Stimulated activated CD4-positive, alpha-beta T cell treated with anti-CD3 and anti-CD28 coated beads, TNF-alpha, amount 100 ng/mL, for 1 hour (primary cell): ENCODE data around the gene BTBD17.

ENCODE experiments used
- DNase-seq, 3 donors: peaks; one replicate each; pipeline ENCODE4 v3.0.0-alpha.2; 2020; ENCODE audit warnings: low read depth in 3 of 3, low spot score in 1 of 3

The BTBD17 gene

DNA sequence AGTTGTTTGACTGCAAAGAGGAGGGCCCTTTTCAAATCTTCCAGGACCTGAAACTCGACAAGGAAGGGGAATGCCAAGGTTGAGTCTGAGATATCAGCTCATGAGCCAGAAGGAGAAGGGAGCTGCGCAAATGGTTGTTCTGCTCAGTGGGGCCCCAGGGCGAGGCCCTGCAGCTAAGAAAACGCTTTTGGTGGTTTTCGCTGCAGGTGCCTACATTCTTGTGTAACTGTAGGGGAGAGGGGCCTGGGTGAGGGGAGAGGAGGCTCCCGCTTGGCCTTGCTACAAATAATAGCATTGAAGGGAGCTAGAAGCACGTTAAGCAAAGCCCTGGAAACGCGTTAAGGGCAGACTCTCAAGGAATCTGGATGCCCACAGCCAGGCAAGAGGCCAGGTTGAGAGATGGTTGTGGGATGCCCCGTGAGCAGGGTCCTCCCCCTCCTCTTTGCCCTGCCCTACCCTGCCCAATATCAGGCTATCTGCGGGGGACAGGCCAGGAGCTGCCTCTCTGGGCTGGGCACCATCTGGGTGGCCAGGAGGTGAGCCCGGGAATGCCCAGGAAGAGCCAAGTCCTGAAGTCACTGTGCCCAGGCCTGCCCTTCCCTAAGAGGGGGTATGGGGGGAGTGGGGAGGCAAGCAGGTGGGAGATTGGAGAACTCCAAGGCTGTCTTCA, 27.6 kb upstream of the BTBD17 start:
- no peak for DNase-seq

DNA sequence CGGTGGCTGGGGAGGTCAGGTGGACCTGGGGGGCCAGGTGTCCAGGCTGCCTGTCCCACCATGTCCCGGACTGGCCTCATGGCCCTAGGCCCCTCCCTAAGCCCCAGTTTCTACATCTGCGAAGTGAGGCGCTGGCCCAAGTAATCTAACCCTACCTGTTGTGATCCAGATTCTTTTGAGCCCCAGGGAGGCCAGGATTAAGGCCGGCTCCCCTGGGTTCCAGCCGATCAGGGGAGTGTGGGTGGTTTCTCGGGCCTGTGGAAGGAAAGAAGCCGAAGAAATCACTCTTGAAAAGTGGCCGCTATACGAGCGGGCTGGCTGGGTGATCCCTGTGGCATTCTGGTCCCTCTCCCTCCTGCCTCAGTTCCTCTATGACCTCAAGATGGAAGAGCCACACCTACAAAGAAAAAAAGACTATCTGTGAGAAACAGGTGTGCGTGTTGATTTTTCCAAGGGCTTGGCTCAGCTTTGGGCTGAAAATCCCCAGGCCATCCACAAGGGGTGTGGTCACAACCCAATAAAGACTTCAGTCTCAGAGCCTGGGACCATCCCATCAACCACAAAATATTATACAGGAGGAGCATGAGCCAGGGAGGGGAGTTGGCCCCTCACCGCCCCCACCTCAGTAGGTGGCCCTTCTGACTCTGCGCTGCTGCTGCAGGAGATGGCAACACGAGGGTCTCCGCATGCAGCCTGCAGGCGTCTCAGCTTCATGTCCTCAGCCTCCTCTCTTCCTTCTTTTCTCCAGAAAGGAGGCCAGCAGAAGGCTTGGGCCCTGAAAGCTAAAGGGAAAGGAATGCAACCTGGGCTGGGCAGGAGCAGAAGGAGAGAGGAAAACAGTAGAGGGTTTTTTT, 25.9 kb upstream of the BTBD17 start:
- no peak for DNase-seq

DNA sequence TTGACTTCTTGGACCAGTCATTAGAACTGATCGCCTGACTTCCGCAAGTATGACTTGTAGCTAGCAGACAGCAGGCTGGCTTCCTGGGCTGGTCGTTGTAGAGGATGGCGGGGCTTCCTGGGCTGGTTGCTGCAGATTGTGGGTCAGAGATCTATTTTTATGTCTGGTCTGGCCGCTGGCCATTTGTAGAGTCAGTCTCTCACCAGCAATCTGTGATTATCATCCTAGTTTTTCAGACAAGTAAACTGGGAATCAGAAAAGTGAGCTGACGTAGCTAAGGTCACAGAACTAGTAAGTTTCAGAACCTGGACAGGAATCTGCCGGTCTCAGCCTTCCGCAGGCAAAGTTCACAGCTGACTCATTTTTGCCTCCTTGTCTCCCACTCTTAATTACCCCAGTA, 24.7 kb upstream of the BTBD17 start:
- DNase-seq, result no peak

DNA sequence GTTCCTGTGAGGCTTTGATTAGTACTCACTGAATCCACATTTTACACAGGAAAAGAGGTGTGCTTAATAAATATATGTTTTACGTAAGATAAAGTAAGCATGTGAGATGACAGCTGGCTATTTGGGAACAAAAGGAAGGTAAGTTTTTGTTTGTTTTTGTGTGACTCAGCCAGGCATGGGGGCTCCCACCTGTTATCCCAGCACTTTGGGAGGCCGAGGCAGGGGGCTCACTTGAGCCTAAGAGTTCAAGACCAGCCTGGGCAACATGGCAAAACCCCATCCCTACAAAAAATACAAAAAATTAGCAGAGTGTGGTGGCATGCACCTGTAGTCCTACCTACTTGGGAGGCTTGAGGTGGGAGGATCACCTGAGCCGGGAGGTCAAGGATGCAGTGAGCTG, 23.5 kb upstream of the BTBD17 start:
- DNase-seq, result no peak

DNA sequence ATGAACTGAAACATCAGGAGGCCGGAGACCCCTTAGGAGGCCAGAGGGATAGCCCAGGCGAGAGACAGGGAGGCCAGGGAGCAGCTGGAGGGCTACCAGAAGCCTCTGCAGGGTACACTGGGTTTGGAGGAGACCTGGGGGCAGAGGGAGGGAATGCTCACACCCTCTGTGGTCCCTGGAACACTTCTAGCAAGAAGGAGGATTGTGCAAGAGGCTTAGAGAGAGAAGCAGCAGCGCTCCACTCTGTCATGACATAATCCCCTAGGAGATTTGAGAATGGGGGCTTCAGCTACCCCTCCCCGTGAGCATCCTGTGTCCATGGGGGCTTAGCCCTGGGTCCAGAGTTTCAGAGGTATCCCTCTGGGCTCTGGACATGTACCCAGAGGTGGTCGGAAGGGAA, 21.5 kb upstream of the BTBD17 start:
- no peak for DNase-seq

DNA sequence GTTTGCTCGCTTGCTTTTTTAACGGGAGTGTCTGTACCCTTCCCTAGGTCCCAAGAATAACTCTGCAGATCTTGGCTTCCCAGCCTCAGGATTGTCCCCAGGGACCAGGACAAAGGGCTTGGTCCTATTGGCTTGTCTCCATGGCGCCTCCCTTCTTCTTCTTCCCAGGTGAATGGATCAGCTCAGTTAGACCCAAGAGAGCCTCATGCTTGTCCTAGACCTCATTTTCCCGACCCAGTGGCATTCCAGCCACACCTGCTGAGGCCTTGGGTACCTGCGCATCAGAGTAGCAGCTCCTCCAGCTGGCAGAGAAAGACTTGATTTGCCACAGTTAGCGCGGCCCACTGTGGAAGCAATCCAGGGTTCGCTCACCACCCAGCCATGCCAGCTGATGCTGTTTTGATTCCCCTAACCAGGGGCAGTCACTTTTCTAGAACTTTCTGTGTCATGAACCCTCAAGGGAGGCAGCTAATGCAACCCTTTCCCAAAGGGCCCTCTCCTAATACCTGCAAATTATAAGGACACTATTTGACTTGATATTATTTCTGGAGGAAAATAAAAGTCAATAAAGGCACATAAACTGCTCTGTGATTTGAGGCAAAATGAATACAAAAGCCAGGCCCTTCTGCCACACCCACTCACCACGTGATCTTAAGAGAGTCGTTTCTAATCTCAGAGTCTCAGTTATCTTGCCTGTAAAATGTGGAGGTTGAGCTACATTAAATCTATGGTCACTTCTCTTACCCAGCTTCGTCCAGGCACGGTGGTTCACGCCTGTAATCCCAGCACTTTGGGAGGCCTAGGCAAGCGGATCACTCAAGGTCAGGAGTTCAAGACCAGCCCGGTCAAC, 19.5 kb upstream of the BTBD17 start:
- no peak for DNase-seq

DNA sequence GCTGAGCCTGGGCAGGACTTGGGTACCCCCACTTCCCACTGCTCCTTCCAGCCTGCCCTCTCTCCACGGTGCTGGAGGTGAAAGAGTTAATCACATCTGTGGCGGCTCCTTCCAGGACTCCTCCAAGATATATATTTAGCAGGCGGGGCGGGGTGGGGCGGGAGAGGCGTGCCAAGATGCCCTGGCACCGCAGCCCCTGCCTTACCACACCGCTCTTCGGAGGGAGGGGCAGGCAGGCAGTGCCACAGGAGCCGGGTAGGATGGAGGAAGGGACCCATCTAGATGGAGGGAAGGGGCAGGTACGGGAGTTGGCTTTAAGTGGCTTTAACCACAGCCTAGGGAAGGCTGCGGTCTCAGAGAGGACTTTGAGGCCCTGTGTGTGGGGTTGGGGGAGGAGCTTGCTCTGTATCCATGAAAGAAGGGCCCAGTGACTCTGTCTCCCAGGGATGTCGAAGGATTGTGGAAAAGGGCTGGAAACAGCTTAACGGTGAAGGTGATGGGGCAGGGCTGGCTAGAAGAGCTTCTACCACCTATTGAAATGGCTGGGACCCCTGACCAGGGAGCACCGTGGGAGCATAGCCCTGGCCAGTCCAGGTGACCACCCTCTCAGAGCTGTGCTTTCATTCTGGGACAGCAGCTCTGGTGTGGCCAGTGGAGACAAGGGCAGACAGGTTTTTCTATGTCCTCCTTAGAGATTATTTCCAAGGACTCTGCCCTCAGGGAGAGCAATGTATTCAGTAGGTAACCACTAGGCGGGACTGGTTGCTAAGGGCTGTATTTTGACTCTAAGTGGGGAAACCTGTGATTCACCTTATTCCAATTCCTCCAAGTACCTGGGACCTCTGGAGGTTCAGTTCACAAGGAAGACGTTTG, 18.7 kb upstream of the BTBD17 start:
- no peak for DNase-seq

DNA sequence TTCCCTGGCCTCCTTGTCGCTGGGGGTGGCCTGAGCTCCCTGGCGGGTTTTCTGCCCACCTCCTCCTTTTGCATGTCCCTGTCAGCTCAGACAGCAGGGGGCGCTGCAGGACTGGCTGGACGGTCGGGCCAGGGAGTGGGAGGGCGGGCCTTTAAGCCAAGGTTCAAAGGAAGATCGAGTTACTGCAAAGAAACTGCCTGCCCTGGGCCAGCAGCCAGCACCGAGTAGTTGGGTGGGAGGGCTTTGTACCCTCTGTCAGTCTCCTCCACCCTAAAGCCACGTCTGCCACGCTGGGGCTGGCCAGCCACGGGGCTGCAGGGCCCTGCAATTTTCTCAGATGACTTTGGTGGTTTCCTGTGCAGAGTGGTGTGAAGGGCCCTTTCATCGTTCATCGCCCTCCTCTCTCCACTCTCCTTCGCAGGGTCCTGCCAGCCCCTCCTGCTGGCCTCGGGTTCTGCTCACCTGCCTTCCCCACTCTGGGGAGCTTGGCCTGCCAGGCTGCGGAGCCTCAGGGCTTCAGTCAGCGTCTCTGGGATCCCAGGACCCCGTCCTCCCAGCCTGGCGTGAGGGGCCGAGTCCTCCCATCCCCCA, 17.9 kb upstream of the BTBD17 start:
- DNase-seq, result peak; percentile 79 to 93 (median 81)

DNA sequence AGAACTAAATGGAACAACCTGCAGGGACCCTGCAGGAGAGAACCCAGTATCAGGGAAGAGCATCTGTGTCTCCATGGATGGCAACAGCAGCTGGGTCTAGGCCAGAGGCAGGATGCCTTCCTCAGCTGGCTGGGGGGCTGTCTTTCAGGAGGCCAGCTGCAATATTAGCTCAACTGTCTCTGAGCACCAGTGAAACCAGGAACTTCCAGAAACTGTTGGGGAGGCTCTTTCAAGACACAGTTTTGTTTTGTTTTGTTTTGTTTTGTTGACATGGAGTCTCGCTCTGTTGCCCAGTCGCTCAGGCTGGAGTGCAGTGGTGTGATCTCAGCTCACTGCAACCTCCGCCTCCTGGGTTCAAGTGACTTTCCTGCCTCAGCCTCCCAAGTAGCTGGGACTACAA, 13.2 kb upstream of the BTBD17 start:
- no peak for DNase-seq

DNA sequence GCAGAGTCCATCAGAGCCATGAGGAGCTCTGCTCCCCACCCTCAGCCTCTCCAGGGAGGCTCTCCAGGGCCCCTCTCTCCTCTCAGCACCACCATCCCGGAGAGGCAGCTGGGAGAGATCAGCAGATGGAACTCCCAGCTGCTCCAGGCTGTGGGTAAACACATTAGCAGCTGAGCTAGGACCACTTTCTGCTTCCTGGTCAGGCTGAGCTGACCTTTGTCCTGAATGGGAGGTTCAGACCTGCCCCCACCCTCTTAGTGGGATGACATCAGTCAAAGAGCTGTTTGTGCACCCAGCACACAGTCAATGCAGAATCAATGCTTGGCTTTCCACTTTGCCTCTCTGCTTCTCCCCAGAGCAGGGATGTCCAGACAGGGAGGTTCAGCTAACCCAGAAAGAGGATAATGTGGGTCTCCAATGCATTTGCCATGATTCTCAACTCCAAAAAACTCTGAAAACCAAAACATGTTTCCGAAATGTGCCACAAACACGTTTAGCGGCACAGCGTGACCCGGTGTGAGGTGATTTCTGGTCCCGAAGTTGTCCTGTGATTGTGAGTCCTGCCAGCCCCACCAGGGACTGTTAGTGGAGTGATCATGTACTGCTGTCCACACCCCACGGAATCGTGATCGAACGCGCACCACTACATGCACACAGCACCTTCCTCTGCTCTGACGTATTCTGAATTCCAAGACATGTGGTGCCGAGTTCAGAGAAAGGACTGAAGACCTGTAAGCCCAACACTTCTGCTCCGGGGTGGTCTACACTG, 12.4 kb upstream of the BTBD17 start:
- no peak for DNase-seq

DNA sequence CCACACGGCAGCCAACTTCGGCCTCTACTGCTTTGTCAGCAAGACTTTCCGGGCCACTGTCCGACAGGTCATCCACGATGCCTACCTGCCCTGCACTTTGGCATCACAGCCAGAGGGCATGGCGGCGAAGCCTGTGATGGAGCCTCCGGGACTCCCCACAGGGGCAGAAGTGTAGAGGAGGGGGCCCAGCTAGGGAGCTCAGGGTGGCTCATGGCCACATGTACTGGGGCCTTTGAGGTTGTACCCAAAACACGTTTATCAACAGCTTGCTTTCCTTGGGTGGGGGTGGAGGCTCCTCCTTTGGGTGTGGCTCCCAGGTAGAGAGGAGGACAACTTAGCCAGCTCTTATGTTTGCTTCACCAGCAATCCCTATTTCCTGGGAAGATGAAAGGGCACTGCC, 10.8 kb upstream of the BTBD17 start:
- DNase-seq, result no peak

DNA sequence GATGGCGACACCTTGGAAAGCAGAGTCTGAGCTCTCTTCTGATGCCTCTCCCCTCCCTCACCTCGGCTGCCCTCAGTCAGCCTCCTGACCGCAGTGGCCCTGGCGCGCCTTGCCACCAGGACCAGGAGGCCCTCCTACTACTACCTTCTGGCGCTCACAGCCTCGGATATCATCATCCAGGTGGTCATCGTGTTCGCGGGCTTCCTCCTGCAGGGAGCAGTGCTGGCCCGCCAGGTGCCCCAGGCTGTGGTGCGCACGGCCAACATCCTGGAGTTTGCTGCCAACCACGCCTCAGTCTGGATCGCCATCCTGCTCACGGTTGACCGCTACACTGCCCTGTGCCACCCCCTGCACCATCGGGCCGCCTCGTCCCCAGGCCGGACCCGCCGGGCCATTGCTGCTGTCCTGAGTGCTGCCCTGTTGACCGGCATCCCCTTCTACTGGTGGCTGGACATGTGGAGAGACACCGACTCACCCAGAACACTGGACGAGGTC, 10.0 kb upstream of the BTBD17 start:
- no peak for DNase-seq

DNA sequence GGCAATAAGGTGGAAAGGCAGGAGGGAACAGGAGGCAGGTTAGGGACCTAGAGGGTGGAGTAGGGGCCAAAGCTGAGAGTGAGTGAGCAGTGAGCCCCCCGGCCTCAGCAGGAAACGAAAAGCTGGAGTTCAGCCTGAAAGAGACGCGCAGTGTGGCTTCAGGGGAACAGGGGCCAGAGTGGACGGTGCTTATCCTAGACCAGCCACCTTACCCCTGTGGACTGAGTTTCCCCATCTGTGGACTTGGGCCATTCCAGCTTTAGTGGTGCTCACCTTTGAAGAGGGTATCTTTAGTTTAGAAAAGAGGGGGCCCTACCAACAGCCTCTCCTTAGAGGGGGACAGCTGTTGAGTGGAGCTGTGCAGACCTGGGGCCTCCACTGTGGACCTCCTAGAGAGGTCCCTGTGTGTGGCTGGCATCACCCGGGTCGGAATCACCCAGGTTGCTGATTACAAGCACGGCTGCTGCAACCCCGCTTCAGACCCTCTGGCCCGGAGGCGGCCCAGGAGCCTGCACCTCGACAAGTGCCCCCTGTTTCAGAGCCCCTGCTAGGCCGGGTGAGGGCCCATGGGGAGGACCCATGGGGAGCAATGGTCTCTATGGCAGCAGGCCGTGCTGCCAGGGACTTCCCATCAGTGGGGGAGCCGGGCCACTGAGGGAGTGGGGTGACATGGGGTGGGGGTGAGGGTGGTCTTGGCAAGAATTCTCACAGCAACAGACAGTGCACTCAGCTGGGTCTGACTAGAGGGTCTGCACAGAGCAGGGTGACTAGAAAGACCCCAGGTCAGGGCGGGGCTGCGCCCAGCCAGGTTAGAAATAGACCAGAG, 8.2 kb upstream of the BTBD17 start:
- no peak for DNase-seq

DNA sequence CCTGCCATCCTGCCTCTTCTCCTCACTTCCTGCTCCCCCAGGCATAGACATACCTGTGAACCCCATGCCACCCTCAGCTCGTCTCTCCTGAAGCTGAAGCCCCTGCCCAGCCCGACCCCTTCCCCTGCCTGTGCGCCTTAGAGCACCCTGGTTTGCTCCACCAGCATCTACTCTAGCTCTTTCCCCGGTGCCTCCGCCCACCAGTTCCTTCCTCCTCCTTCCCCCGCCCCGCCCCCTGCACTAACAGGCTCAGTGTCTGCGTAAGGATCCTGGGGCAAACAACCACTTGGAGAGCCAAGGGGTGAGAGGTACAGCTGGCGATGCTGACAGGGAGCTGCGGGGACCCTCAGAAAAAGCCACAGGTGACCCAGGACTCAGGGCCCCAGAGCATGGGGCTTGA, 7.6 kb upstream of the BTBD17 start:
- DNase-seq, result peak; percentile 4 to 44 (median 27)

DNA sequence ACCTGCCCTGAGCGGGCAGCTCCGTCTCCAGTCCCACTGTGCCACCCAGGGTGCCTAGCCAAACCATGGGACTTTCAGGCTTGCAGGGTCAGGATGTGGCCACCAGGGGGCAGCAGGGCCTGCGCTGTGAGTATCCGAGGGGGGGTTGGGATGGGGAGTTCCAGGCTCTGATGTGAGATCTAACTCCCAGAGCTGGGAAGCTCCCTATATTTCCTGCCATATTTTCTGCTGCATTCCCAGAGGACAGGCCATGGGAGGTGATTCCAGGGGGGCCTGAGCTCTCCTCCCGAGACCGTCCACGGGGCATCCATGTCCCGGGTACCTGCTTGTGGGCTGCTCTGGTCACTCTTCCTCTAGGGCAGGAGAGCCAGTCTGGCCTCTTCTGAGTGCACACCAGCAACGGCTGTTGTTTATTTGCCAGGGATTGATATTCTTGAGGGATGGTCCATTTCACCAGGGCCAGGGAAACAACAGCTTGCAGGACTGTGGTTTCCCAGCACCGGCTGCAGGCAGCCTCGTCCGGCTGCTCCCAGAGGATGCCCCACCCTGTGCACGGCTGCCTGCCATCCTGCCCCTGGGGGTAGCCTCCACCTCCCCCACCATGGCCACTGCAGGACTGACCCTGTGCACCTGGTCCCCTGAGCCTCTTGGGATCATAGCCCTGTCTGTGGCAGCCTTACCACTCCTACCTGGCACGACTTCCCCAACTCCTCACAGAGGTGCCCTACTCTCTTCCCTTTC, 6.8 kb upstream of the BTBD17 start:
- peak; percentile 30 to 71 (median 52) for DNase-seq

DNA sequence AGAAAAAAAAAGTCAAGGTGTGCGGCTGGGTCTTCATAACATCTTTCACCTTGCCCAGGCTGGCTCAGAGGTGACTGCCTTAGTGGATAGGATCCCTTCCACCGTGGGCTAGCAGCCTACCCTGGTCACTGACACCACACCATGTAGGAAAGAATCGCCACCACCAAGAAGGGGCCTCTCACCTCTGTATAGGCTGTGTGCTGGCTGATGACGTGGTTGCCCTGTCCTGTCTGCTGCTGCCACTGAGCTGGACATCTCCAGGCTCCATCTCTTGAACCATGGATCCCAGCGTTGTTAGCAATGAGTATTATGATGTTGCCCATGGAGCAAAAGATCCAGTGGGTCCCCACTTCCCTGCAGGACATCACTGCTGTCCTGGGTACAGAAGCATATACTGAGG, 5.5 kb upstream of the BTBD17 start, which contains the start of gene GPR142:
TSS of gene GPR142 (plus strand) at position 301 of the 400 bp plus-strand sequence. CDS start 2,035 bp downstream, outside the sequence.
- DNase-seq, result no peak

DNA sequence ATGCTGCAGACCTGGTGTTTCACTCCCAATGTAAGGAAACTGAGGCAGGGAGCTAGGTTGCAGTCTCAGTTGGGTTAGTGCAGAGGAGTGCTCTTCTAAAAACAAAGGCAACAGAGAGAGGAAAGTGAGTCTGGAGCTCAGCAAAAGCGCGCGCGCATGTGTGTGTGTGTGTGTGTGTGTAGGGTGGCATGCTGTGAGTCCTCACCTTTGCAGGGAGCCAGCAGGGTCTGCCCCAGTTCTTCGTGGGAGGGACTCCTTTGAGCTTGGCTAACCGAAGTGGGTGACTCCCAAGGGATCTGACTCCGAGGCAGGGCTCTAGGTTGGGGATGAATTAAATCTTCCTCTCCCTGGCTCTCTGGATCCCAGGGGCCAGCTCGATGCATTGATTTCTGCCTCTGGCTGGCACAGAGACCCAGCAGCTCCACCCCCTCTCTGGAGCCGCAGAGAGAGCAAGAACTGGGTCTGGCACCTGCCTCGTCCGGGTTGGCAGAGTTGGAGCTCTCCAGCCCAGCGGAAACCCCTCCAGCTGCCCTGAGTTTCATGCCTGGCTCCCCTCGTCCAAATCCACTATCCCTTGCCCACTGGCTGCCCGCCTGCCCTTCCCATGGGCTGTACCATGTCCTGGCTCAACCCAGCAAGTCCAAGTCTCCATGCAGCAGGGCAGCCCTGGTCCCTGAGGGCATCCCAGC, 1.3 kb upstream of the BTBD17 start:
- no peak for DNase-seq
